GM03348 (cell line): ENCODE measurements around the gene CD207.
A peak's percentile ranks its signal among the peaks of the same experiment; 100 is the strongest.

ENCODE experiments used
- DNase-seq: peaks from one replicate; pipeline ENCODE4 v3.0.0; 2012; ENCODE audit warnings: low spot score

The CD207 gene

DNA sequence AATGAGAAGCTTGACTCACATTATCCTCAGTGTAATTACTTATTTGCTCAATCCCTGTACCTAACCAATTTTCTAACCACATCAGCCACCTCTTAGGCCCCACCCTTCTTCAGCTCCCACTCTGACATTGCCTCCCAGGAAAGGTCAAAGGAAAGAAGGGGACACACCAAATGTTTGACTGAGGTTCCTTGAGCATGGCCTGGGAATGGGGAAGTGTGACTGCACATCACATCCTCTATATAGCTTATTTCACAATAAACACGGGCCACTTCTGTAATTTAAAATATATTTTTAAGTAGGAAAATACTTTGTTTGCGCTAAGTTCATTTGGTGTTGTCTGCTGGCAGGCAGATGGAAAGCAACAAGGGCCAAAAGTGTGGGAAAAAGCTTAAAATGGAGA lies 42.2 kb downstream of the CD207 start:
- no peak for DNase-seq

DNA sequence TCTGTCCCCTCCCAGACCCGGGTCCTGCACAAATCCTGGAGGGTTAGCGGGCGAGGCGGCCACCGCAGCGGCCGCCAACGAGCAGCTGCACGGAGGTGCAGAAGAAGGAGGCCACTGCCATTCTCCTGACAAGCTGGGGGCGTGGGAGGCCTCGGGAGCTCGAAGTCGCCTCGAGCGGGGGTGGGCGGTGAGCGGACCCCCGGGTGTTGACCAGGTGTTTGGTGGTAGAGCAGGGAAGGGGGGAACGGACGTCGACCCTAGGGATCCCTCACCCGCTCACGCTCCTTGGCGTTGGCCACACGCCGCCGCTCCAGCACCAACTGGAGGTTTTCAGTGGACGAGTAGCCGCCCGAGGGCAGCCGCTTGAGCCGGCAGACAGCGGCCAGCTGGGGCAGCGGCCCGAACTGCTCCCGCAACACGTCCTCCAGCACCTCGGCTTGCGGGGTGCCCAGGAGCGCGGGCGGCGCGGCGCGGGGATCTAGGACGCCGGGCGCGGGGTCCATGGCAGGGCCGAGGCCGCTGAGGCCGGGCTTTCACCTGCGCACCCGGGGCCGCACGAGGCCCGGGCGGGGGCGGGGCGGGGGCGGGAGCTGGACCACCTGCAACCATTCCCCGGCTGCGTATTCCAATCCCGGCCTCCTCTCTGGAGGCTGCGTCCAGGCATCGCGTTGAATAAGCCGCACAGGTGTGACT lies 45.3 kb downstream of the CD207 start, which contains the start of gene FIGLA:
TSS of gene FIGLA (minus strand) at position 508 of the 693 bp plus-strand sequence. CDS start at position 503, 5 bp downstream.
- DNase-seq: peak; percentile 33

DNA sequence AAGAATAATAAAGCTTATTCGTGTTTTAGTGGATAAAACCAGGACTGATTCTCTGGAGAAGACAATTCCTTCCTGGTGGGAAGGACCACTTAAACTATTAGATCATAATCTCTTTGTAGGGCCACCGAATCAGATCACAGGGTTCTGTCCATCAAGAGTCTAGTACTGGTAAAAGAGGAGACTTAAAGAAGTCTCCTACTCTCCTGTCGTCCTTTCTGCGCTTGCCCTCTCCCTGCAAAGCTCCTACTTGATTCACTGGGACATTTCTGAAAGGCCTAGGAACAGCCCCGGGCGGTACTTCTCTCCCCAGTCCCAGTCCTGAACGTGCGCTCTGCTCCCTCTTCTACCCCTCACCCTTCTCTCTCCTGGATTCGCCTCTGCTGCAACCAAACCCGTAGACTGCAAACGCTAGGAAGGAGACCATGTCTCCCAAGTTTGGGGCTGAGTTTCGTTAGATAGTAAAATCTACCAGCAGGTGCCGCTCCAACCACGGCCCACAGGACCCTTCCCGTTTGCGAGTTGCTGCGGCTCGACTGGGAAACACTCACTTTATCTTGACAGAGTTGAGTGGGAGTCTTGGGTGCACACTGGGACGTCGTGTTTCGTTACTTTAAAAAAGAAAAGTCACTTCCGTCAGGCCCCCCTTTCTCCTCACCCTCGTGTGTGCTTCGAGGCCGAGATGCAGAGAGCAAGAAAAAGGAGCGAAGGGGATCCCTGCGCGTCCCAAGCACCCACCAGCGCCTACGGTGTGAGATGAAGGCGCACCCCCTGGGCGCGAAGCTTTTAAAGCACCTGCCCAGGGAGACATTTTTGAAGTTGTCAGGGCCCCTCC lies 46.1 kb downstream of the CD207 start:
- DNase-seq: peak; percentile 76

DNA sequence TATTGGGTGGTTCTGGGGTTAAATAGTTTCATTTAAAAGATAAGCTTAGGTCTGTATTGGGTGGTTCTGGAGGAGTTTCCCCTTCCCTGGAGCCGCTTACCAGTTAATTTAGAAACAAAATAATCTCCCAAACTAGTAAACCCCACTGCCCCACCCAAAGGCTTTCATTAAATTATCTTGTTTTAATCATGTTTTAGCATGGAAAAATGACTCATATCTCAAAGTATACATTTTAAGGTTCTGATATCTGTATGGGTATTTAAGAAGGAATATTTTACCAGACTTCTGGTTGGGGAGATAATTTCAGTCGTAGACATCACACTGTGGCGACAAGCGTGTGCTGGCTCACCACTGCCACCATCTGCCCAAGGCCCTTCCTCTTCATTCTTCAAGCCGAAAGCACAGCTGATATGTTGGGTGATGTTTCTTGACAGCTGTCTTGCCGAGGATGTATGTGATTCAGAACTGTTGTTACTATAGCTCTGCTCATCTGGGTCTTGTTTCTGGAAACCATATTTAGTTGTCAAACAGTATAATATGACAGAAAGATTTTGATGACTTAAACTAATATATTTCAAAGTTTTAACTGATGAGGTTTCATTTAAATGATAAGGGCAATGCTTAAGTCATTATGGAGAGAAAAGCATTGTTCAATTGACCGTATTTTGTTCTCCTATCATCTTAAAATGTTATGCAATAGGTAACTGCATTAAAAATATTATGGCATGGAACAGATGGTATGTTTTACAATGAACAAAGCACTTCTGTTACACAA lies 50.3 kb downstream of the CD207 start:
- DNase-seq: peak; percentile 57

DNA sequence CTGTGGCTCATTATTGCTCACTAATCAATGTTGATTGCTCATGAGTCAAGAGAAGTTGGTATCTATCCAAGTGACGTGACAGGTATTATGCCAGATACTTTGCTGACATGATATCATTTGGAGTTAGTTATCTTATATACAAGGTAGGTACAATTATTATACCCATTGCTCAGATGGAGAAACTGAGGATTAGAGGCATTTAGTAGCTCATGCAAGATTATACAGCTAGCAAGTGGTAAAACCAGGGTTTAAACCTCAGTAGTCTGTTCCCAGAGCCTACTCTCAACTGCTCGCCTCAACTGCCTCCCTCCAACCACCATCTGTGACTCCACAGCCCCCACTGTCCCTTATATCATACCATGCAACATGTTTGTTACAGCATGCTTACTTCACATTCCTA lies 51.3 kb downstream of the CD207 start:
- no peak for DNase-seq
